WTC11 (cell line): ENCODE measurements around the gene GRIP2. TPM values are rescaled to one million over a fixed set of nuclear protein-coding genes. Genes with fewer than 3 reads are reported as not detected.

Source experiments
- ATAC-seq: fragments of 200-7000 bp; cut with Tn5 transposase; 2 replicates; pipeline ENCODE4 v1.10.0; 2021; ENCODE audit warnings: mild to moderate bottlenecking, moderate library complexity
- CTCF ChIA-PET: fragments of 300-600 bp; sonication (Branson Sonifier 250); formaldehyde crosslinking; loops from one replicate; lab custom pipeline; 2021; ENCODE audit warnings: antibody characterized with exemption; lab: Charles Lee
- POLR2A ChIA-PET: fragments of 350-600 bp; sonication (Branson Sonifier 250); formaldehyde crosslinking; loops from one replicate; lab custom pipeline; 2021; ENCODE audit warnings: antibody characterized with exemption; lab: Charles Lee
- DNase-seq: peaks from one replicate; pipeline ENCODE4 v3.0.0; 2021; ENCODE audit warnings: low spot score
- H3K27ac Mint-ChIP-seq: 2 replicates; pipeline ENCODE4 v1.8.0; 2021; ENCODE audit warnings: mixed read lengths
- H3K27me3 Mint-ChIP-seq: 2 replicates; pipeline ENCODE4 v1.8.0; 2021; ENCODE audit warnings: low read depth, mild to moderate bottlenecking, moderate library complexity, mixed read lengths
- H3K36me3 Mint-ChIP-seq: 2 replicates; pipeline ENCODE4 v1.8.0; 2021; ENCODE audit warnings: mixed read lengths
- H3K4me1 Mint-ChIP-seq: 2 replicates; pipeline ENCODE4 v1.8.0; 2022; ENCODE audit warnings: mixed read lengths
- H3K4me3 Mint-ChIP-seq: 2 replicates; pipeline ENCODE4 v1.8.0; 2021; ENCODE audit warnings: mild to moderate bottlenecking, moderate library complexity, mixed read lengths
- H3K9me3 Mint-ChIP-seq: 2 replicates; pipeline ENCODE4 v1.8.0; 2021; ENCODE audit warnings: mixed read lengths
- ATF1 ChIP-seq: sonication (generic); formaldehyde crosslinking; IDR thresholded peaks from 2 replicates; pipeline ENCODE4 v1.8.1; 2023; ENCODE audit warnings: mild to moderate bottlenecking, moderate library complexity, missing genetic modification reagents
- CBFB ChIP-seq: sonication (generic); formaldehyde crosslinking; IDR thresholded peaks from 2 replicates; pipeline ENCODE4 v1.8.1; 2022; ENCODE audit warnings: mild to moderate bottlenecking, low read depth, missing genetic modification reagents
- CREB1 ChIP-seq: sonication (generic); formaldehyde crosslinking; IDR thresholded peaks from 2 replicates; pipeline ENCODE4 v1.8.0; 2023; ENCODE audit warnings: mild to moderate bottlenecking, missing genetic modification reagents
- E2F5 ChIP-seq: sonication (generic); formaldehyde crosslinking; IDR thresholded peaks from 2 replicates; pipeline ENCODE4 v1.8.1; 2022; ENCODE audit warnings: mild to moderate bottlenecking, moderate library complexity, missing genetic modification reagents
- ELF4 ChIP-seq: sonication (generic); formaldehyde crosslinking; IDR thresholded peaks from 2 replicates; pipeline ENCODE4 v1.8.1; 2022; ENCODE audit warnings: low read depth, mild to moderate bottlenecking, moderate library complexity, missing genetic modification reagents
- FOXP4 ChIP-seq: sonication (generic); formaldehyde crosslinking; IDR thresholded peaks from 2 replicates; pipeline ENCODE4 v1.8.0; 2022; ENCODE audit warnings: mild to moderate bottlenecking, missing genetic modification reagents
- GTF2I ChIP-seq: fragments of 250-450 bp; sonication (Bioruptor Pico); conservative IDR thresholded peaks from 2 replicates; pipeline ENCODE4 v1.4.0; 2021; ENCODE audit warnings: mild to moderate bottlenecking
- IRF2 ChIP-seq: sonication (generic); formaldehyde crosslinking; IDR thresholded peaks from 2 replicates; pipeline ENCODE4 v1.8.0; 2022; ENCODE audit warnings: low read depth, missing genetic modification reagents, borderline replicate concordance
- MAX ChIP-seq: sonication (generic); formaldehyde crosslinking; IDR thresholded peaks from 2 replicates; pipeline ENCODE4 v1.8.0; 2022; ENCODE audit warnings: mild to moderate bottlenecking, missing genetic modification reagents
- MYBL2 ChIP-seq: sonication (generic); formaldehyde crosslinking; IDR thresholded peaks from 2 replicates; pipeline ENCODE4 v1.8.1; 2023; ENCODE audit warnings: mild to moderate bottlenecking, moderate library complexity, missing genetic modification reagents
- PREB ChIP-seq: sonication (generic); formaldehyde crosslinking; IDR thresholded peaks from 2 replicates; pipeline ENCODE4 v1.8.1; 2022; ENCODE audit warnings: mild to moderate bottlenecking, missing genetic modification reagents, moderate library complexity, borderline replicate concordance
- PRRX2 ChIP-seq: fragments of 250-450 bp; sonication (Bioruptor Pico); IDR thresholded peaks from 2 replicates; pipeline ENCODE4 v1.8.0; 2021; ENCODE audit warnings: mild to moderate bottlenecking
- STAT6 ChIP-seq: sonication (generic); formaldehyde crosslinking; conservative IDR thresholded peaks from 2 replicates; pipeline ENCODE4 v1.8.1; 2023; ENCODE audit warnings: mild to moderate bottlenecking, low read depth, missing genetic modification reagents, moderate library complexity
- TCF7 ChIP-seq: sonication (generic); formaldehyde crosslinking; IDR thresholded peaks from 2 replicates; pipeline ENCODE4 v1.8.0; 2022; ENCODE audit warnings: mild to moderate bottlenecking, low read depth, missing genetic modification reagents, moderate library complexity
- TP53 ChIP-seq: sonication (generic); formaldehyde crosslinking; IDR thresholded peaks from 2 replicates; pipeline ENCODE4 v1.8.1; 2023; ENCODE audit warnings: mild to moderate bottlenecking, missing genetic modification reagents
- USF2 ChIP-seq: sonication (generic); formaldehyde crosslinking; IDR thresholded peaks from 2 replicates; pipeline ENCODE4 v1.8.1; 2023; ENCODE audit warnings: mild to moderate bottlenecking, missing genetic modification reagents, moderate library complexity
- ZBTB43 ChIP-seq: sonication (generic); formaldehyde crosslinking; IDR thresholded peaks from 2 replicates; pipeline ENCODE4 v1.8.1; 2023; ENCODE audit warnings: mild to moderate bottlenecking, missing genetic modification reagents
- ZNF232 ChIP-seq: sonication (generic); formaldehyde crosslinking; IDR thresholded peaks from 2 replicates; pipeline ENCODE4 v1.8.0; 2022; ENCODE audit warnings: mild to moderate bottlenecking, missing genetic modification reagents
- ZNF263 ChIP-seq: sonication (generic); formaldehyde crosslinking; IDR thresholded peaks from 2 replicates; pipeline ENCODE4 v1.8.1; 2022; ENCODE audit warnings: low read depth, mild to moderate bottlenecking, moderate library complexity, missing genetic modification reagents
- total RNA-seq: library from RNA; stranded (reverse); gene quantifications from 3 replicates; pipeline ENCODE4 v1.2.3, GENCODE V29; 2021

Gene GRIP2
- total RNA-seq, 1 experiment from 2014 or later, result 12.0 TPM

- POLR2A ChIA-PET, result no interaction called here
- TF ChIP-seq TP53 (CRISPR knock-in tag) (no peak), ZBTB43 (no peak), MAX (CRISPR knock-in tag) (no peak), CBFB (no peak), CREB1 (CRISPR knock-in tag) (no peak), IRF2 (no peak), TCF7 (no peak), USF2 (CRISPR knock-in tag) (no peak), MYBL2 (CRISPR knock-in tag) (no peak), PREB (CRISPR knock-in tag) (no peak), ELF4 (CRISPR knock-in tag) (no peak)
- TF ChIP-seq, all 79 proteins: peak for 0
- ATAC-seq, result no peak
- Mint-ChIP-seq H3K27me3 (no peaks in the 10 kb centered on the region; the same call in 1 of the 2 replicates), H3K4me3 (no peak overlapping the region), H3K27ac (no peak overlapping the region), H3K36me3 (no peaks in the 10 kb centered on the region), H3K9me3 (no peaks in the 10 kb centered on the region), H3K4me1 (peaks cover 21% of the 10 kb centered on the region)
- CTCF ChIA-PET, result interaction anchor here (0.5 to 2.7 kb wide), 3 partner anchors 24 to 49 kb away, joined by 3 to 9 read pairs (median 3); no protein-coding TSS in a partner anchor
- no peak for DNase-seq
Measured at GRCh38 chr3:14552041-14552648, 12.0 kb upstream of the GRIP2 start.

GRCh38 chr3:14550651-14551611 is 10.8 kb upstream of the GRIP2 start:
- POLR2A ChIA-PET, result no interaction called here
- H3K4me3 Mint-ChIP-seq, result no peak overlapping the region
- CTCF ChIA-PET, result interaction anchor here (1.1 to 2.9 kb wide), 4 partner anchors 41 to 230 kb away, joined by 3 to 13 read pairs (median 6); no protein-coding TSS in a partner anchor
- TF ChIP-seq CREB1 (CRISPR knock-in tag), result no peak
- no peak for TF ChIP-seq E2F5 (CRISPR knock-in tag)
- TF ChIP-seq PREB (CRISPR knock-in tag), result no peak
- TF ChIP-seq FOXP4 (CRISPR knock-in tag), result no peak
- no peak for TF ChIP-seq IRF2
- no peak for TF ChIP-seq ZNF263 (CRISPR knock-in tag)
- TF ChIP-seq PRRX2 (CRISPR knock-in tag), result no peak
- no peak for TF ChIP-seq GTF2I
- TF ChIP-seq ZNF232 (CRISPR knock-in tag), result no peak
- TF ChIP-seq ATF1, result no peak
- TF ChIP-seq STAT6 (CRISPR knock-in tag), result no peak

More at GRCh38 chr3:14550651-14551611, 10.8 kb upstream of the GRIP2 start:
- no peak for DNase-seq
- no peak overlapping the region; the same call in 1 of the 2 replicates for H3K27ac Mint-ChIP-seq
- ATAC-seq, result no peak
- H3K36me3 Mint-ChIP-seq, result no peaks in the 10 kb centered on the region
- peaks cover 17% of the 10 kb centered on the region for H3K4me1 Mint-ChIP-seq
- no peaks in the 10 kb centered on the region for H3K9me3 Mint-ChIP-seq
- H3K27me3 Mint-ChIP-seq, result no peaks in the 10 kb centered on the region; the same call in 1 of the 2 replicates
